GM12878 (cell line): Measurements from ENCODE around the gene GPR107. TPM values are rescaled to one million over a fixed set of nuclear protein-coding genes. Genes with fewer than 3 reads are reported as not detected.

Experiments used
- ATF3 ChIP-seq: IDR thresholded peaks from 2 replicates; pipeline ENCODE4 v1.6.1; 2011; ENCODE audit warnings: low read depth, mild to moderate bottlenecking, low read length, moderate library complexity, borderline replicate concordance; ENCODE audit errors: extremely low read depth
- BCLAF1 ChIP-seq: fragments of 450-650 bp; IDR thresholded peaks from 2 replicates; pipeline ENCODE4 v1.6.1; 2017; ENCODE audit warnings: antibody characterized with exemption, mild to moderate bottlenecking, moderate library complexity
- CHD1 ChIP-seq: IDR thresholded peaks from 2 replicates; pipeline ENCODE4 v1.6.1; 2012; ENCODE audit warnings: low read depth, low read length, improper control_type of control experiment
- CREM ChIP-seq: IDR thresholded peaks from 2 replicates; pipeline ENCODE4 v1.6.1; 2014; ENCODE audit warnings: antibody characterized with exemption, low read depth
- FOS ChIP-seq: IDR thresholded peaks from 3 replicates; pipeline ENCODE4 v1.6.1; 2011; ENCODE audit warnings: borderline replicate concordance; ENCODE audit not compliant: insufficient read length; ENCODE audit errors: extremely low read depth
- GABPA ChIP-seq: IDR thresholded peaks from 2 replicates; pipeline ENCODE4 v1.6.1; 2014; ENCODE audit warnings: antibody characterized with exemption, low read depth, mild to moderate bottlenecking, inconsistent platforms
- HDAC6 ChIP-seq: fragments of 200-600 bp; sonication (generic); IDR thresholded peaks from one replicate; pipeline ENCODE4 v1.8.0; 2017; ENCODE audit warnings: antibody characterized with exemption; ENCODE audit not compliant: unreplicated experiment
- IRF4 ChIP-seq: IDR thresholded peaks from 2 replicates; pipeline ENCODE4 v1.6.1; 2011; ENCODE audit warnings: low read depth, low read length
- IRF5 ChIP-seq: fragments of 450-650 bp; IDR thresholded peaks from 2 replicates; pipeline ENCODE4 v1.6.1; 2017; ENCODE audit warnings: borderline replicate concordance
- KDM1A ChIP-seq: fragments of 200-600 bp; sonication (generic); IDR thresholded peaks from 2 replicates; pipeline ENCODE4 v1.6.1; 2016; ENCODE audit warnings: borderline replicate concordance
- LARP7 ChIP-seq: fragments of 450-650 bp; IDR thresholded peaks from 2 replicates; pipeline ENCODE4 v1.6.1; 2017; ENCODE audit warnings: mild to moderate bottlenecking
- NFIC ChIP-seq: IDR thresholded peaks from 2 replicates; pipeline ENCODE4 v1.6.1; 2012; ENCODE audit warnings: low read depth, mild to moderate bottlenecking, inconsistent platforms, low read length, moderate library complexity
- NFYB ChIP-seq: IDR thresholded peaks from 2 replicates; pipeline ENCODE4 v1.6.1; 2011; ENCODE audit warnings: low read depth, mild to moderate bottlenecking, low read length, improper control_type of control experiment, moderate library complexity; ENCODE audit not compliant: insufficient read depth
- POLR2A ChIP-seq: IDR thresholded peaks from 2 replicates; pipeline ENCODE4 v1.6.1; 2011; ENCODE audit warnings: low read depth, mild to moderate bottlenecking, low read length
- PRDM15 ChIP-seq: fragments of 450-650 bp; formaldehyde crosslinking; IDR thresholded peaks from 2 replicates; pipeline ENCODE4 v1.4.0; 2020; ENCODE audit warnings: mild to moderate bottlenecking, moderate library complexity
- SIN3A ChIP-seq: IDR thresholded peaks from 2 replicates; pipeline ENCODE4 v1.6.1; 2012; ENCODE audit warnings: low read depth, low read length, improper control_type of control experiment
- SMARCA5 ChIP-seq: fragments of 450-650 bp; IDR thresholded peaks from 2 replicates; pipeline ENCODE4 v1.6.1; 2017; ENCODE audit warnings: mild to moderate bottlenecking
- SUPT20H ChIP-seq: IDR thresholded peaks from 2 replicates; pipeline ENCODE4 v1.6.1; 2011; ENCODE audit warnings: low read depth, mild to moderate bottlenecking, low read length, moderate library complexity, borderline replicate concordance; ENCODE audit not compliant: control insufficient read depth
- TAF1 ChIP-seq: IDR thresholded peaks from 2 replicates; pipeline ENCODE4 v1.6.1; 2011; ENCODE audit warnings: mild to moderate bottlenecking, low read depth, low read length, borderline replicate concordance
- ZSCAN29 ChIP-seq: fragments of 450-650 bp; IDR thresholded peaks from 2 replicates; pipeline ENCODE4 v1.6.1; 2017; ENCODE audit warnings: mild to moderate bottlenecking, moderate library complexity
- polyA plus RNA-seq, 11 experiments: library from polyadenylated mRNA; depleted of rRNA in 4 of 11; unstranded in 6 of 11; stranded (reverse) in 5 of 11; fragments of >200 nt; fragmentation: Nextera tagmentation in 4 of 11; fragmentation: Illumina TruSeq in 1 of 11; extraction: Ambion mirVana in 4 of 11; extraction: Trizol in 1 of 11; gene quantifications; 1 replicate in 1 of 11; 2 replicates in 10 of 11; pipeline versions ENCODE4 v1.2.1 to v1.2.3, GENCODE V29; 2011 to 2016; ENCODE audit warnings: inconsistent platforms in 2 of 11, missing spikeins in 2 of 11, low read depth in 1 of 11
- total RNA-seq, 4 experiments: library from RNA; depleted of rRNA in 3 of 4; stranded (reverse); fragments of >200 nt in 3 of 4; fragmentation: Illumina TruSeq in 1 of 4; extraction: Trizol in 1 of 4; gene quantifications; 2 replicates each; pipeline versions ENCODE4 v1.2.1 to v1.2.3, GENCODE V29; 2013 to 2021

GPR107 gene
- total and polyA plus RNA-seq, 10 of the 15 experiments (the other 5 are each of a cell fraction or from before 2014, with no cell fraction given): 2.7 to 21.4 (median 10.6) TPM

GRCh38 chr9:130040984-130041647 lies 12.6 kb upstream of the GPR107 start (continued):
- TF ChIP-seq POLR2A: peak; percentile 39
- no peak for TF ChIP-seq NFYB
- TF ChIP-seq IRF4: no peak
- no peak for TF ChIP-seq SIN3A
- no peak for TF ChIP-seq GABPA
- TF ChIP-seq KDM1A: no peak
- peak; percentile 38 for TF ChIP-seq NFIC
- no peak for TF ChIP-seq SMARCA5
- TF ChIP-seq FOS: no peak
- TF ChIP-seq HDAC6: peak; percentile 62
- TF ChIP-seq ZSCAN29: no peak
- no peak for TF ChIP-seq SUPT20H
- TF ChIP-seq PRDM15 (CRISPR knock-in tag): no peak
- TF ChIP-seq BCLAF1: no peak
- TF ChIP-seq LARP7: peak; percentile 64; the same call in 1 of the 2 replicates
- no peak for TF ChIP-seq ATF3
- no peak for TF ChIP-seq IRF5
- peak; percentile 11; the same call in 1 of the 2 replicates for TF ChIP-seq TAF1
- 0 out of 2 replicates have a peak, but pooled peaks have one; percentile 6 for TF ChIP-seq CREM
- TF ChIP-seq CHD1: 0 out of 2 replicates have a peak, but pooled peaks have one; percentile 47
